HepG2 (cell line): Measurements from ENCODE around the gene RGS14. TPM values are rescaled to one million over a fixed set of nuclear protein-coding genes. Genes with fewer than 3 reads are reported as not detected.

Experiments used
- ATAC-seq: fragments of 200-7000 bp; cut with Tn5 transposase; 3 replicates; pipeline ENCODE4 v1.9.1; 2020; ENCODE audit warnings: mild to moderate bottlenecking, moderate library complexity
- BruUV-seq: library from RNA; stranded (reverse); fragments of 400-500 nt; replicated peaks from 2 replicates; lab custom pipeline; 2021; lab: Mats Ljungman, UMichigan
- CTCF ChIA-PET: fragments of 300-600 bp; formaldehyde crosslinking; extraction: SDS; loops from one replicate; lab custom pipeline; 2021; ENCODE audit warnings: low total read pairs, inconsistent platforms, low intra/inter-chr PET ratio; lab: Yijun Ruan, JAX
- POLR2A ChIA-PET: fragments of 350-600 bp; sonication (Branson Sonifier 250); formaldehyde crosslinking; loops from one replicate; lab custom pipeline; 2020; ENCODE audit warnings: antibody characterized with exemption, inconsistent platforms; lab: Yijun Ruan, JAX
- DNase-seq: peaks from one replicate; pipeline ENCODE4 v3.0.0-alpha.2; 2015; ENCODE audit warnings: low spot score
- FAIRE-seq: peaks from 3 replicates; lab custom pipeline; 2011; peaks lifted over from hg19 to GRCh38; lab: Jason Lieb, UNC
- H2AFZ ChIP-seq: one replicate; pipeline ENCODE4 v1.6.1; 2011; ENCODE audit warnings: low read length, inconsistent platforms
- H3K27ac ChIP-seq: fragments of 300-600 bp; 3 replicates; pipeline ENCODE4 v1.8.0; 2011; ENCODE audit warnings: mixed run types, mild to moderate bottlenecking, mixed read lengths, low read length, inconsistent platforms; ENCODE audit not compliant: insufficient read depth; ENCODE audit errors: extremely low read length
- H3K27me3 ChIP-seq, 2 experiments: fragments of 200-600 bp in 1 of 2; 2 replicates in 1 of 2; 3 replicates in 1 of 2; pipeline versions ENCODE4 v1.6.0 to v1.8.0; 2011; ENCODE audit warnings: low read length in 2 of 2, mild to moderate bottlenecking in 2 of 2, moderate library complexity in 2 of 2, inconsistent platforms in 1 of 2; ENCODE audit not compliant: insufficient read depth in 2 of 2, control insufficient read depth in 1 of 2
- H3K36me3 ChIP-seq, 2 experiments: fragments of 200-600 bp in 1 of 2; replicated peaks in 1 of 2; 2 replicates in 1 of 2; 3 replicates in 1 of 2; pipeline versions ENCODE4 v1.5.1 to v1.8.0; 2011; ENCODE audit warnings: low read length in 2 of 2, inconsistent platforms in 1 of 2; ENCODE audit not compliant: insufficient read depth in 2 of 2, control insufficient read depth in 1 of 2
- H3K4me1 ChIP-seq: 2 replicates; pipeline ENCODE4 v1.5.1; 2012; ENCODE audit warnings: low read length, inconsistent platforms; ENCODE audit not compliant: insufficient read depth
- H3K4me2 ChIP-seq: 2 replicates; pipeline ENCODE4 v1.6.0; 2011; ENCODE audit warnings: low read depth, low read length, inconsistent platforms
- H3K4me3 ChIP-seq, 3 experiments: fragments of 200-600 bp in 1 of 3; sonication (generic), shearing (Covaris generic) in 1 of 3; replicated peaks in 1 of 3; 2 replicates each; pipeline ENCODE4 v1.5.1; 2011 to 2016; ENCODE audit warnings: low read length in 3 of 3, inconsistent platforms in 2 of 3, low read depth in 2 of 3, mild to moderate bottlenecking in 2 of 3, control low read depth in 1 of 3, mixed read lengths in 1 of 3; ENCODE audit not compliant: insufficient read depth in 1 of 3
- H3K79me2 ChIP-seq: one replicate; pipeline ENCODE4 v1.6.1; 2011; ENCODE audit warnings: low read length, inconsistent platforms; ENCODE audit not compliant: insufficient read depth
- H3K9ac ChIP-seq: 2 replicates; pipeline ENCODE4 v1.6.0; 2011; ENCODE audit warnings: mild to moderate bottlenecking, low read depth, low read length, inconsistent platforms; ENCODE audit not compliant: insufficient read depth
- H3K9me3 ChIP-seq: 2 replicates; pipeline ENCODE4 v1.5.1; 2012; ENCODE audit warnings: mild to moderate bottlenecking, low read length
- H4K20me1 ChIP-seq: 2 replicates; pipeline ENCODE4 v1.6.0; 2011; ENCODE audit warnings: inconsistent platforms, mild to moderate bottlenecking, low read length, moderate library complexity; ENCODE audit not compliant: insufficient read depth
- GFI1 ChIP-seq: sonication (generic); formaldehyde crosslinking; IDR thresholded peaks from 2 replicates; pipeline ENCODE4 v1.5.0; 2020; ENCODE audit warnings: missing genetic modification reagents, mild to moderate bottlenecking, borderline replicate concordance
- MTA3 ChIP-seq: sonication (generic); formaldehyde crosslinking; IDR thresholded peaks from 2 replicates; pipeline ENCODE4 v1.4.0; 2020; ENCODE audit warnings: missing genetic modification reagents
- MXI1 ChIP-seq: IDR thresholded peaks from 3 replicates; pipeline ENCODE4 v1.6.1; 2012; ENCODE audit warnings: low read depth, low read length, inconsistent platforms, borderline replicate concordance
- NR3C1 ChIP-seq: sonication (generic); formaldehyde crosslinking; IDR thresholded peaks from 2 replicates; pipeline ENCODE4 v1.4.0; 2020; ENCODE audit warnings: missing genetic modification reagents
- PHB2 ChIP-seq: fragments of 450-650 bp; IDR thresholded peaks from 2 replicates; pipeline ENCODE4 v1.6.1; 2018; ENCODE audit not compliant: partially characterized antibody
- SALL2 ChIP-seq: sonication (generic); formaldehyde crosslinking; IDR thresholded peaks from 2 replicates; pipeline ENCODE4 v1.8.1; 2023; ENCODE audit warnings: mild to moderate bottlenecking, missing genetic modification reagents, inconsistent platforms
- SRSF9 ChIP-seq: fragments of 200-400 bp; formaldehyde crosslinking; IDR thresholded peaks from 2 replicates; pipeline ENCODE4 v1.6.1; 2018; ENCODE audit warnings: borderline replicate concordance, mild to moderate bottlenecking, low read depth, low read length; ENCODE audit not compliant: insufficient read depth, poor library complexity, severe bottlenecking
- U2AF2 ChIP-seq: fragments of 200-400 bp; formaldehyde crosslinking; IDR thresholded peaks from 2 replicates; pipeline ENCODE4 v1.6.1; 2017; ENCODE audit warnings: low read depth, mild to moderate bottlenecking, low read length
- ZBTB14 ChIP-seq: sonication (generic); formaldehyde crosslinking; IDR thresholded peaks from 2 replicates; pipeline ENCODE4 v1.4.0; 2020; ENCODE audit warnings: missing genetic modification reagents
- ZMAT3 ChIP-seq: sonication (generic); formaldehyde crosslinking; conservative IDR thresholded peaks from 2 replicates; pipeline ENCODE4 v1.7.0; 2021; ENCODE audit warnings: missing genetic modification reagents
- ZNF367 ChIP-seq: sonication (generic); formaldehyde crosslinking; IDR thresholded peaks from 2 replicates; pipeline ENCODE4 v1.4.0; 2020; ENCODE audit warnings: missing genetic modification reagents, borderline replicate concordance
- ZNF383 ChIP-seq: sonication (generic); formaldehyde crosslinking; IDR thresholded peaks from 2 replicates; pipeline ENCODE4 v1.4.0; 2020; ENCODE audit warnings: missing genetic modification reagents, mild to moderate bottlenecking, borderline replicate concordance
- ZNF703 ChIP-seq: sonication (generic); formaldehyde crosslinking; IDR thresholded peaks from 2 replicates; pipeline ENCODE4 v1.5.1; 2020; ENCODE audit warnings: missing genetic modification reagents, mild to moderate bottlenecking, moderate library complexity, borderline replicate concordance
- ZNF75D ChIP-seq: sonication (generic); formaldehyde crosslinking; IDR thresholded peaks from 2 replicates; pipeline ENCODE4 v1.8.1; 2023; ENCODE audit warnings: missing genetic modification reagents, mild to moderate bottlenecking, borderline replicate concordance
- ZNF790 ChIP-seq: sonication (generic); formaldehyde crosslinking; IDR thresholded peaks from 2 replicates; pipeline ENCODE4 v1.8.0; 2022; ENCODE audit warnings: missing genetic modification reagents, mild to moderate bottlenecking, borderline replicate concordance
- WGBS: methylation state at CpG from one replicate; pipeline ENCODE4 v1.1.6; 2017; ENCODE audit warnings: low lambda C conversion rate; 5-methylcytosine and 5-hydroxymethylcytosine counted together
- in situ Hi-C: cut with HindIII; loops from 2 replicates; pipeline ENCODE4 v1.10.0; 2017; ENCODE audit warnings: low pct_unique_long_range_greater_than_20kb; ENCODE audit not compliant: extremely low pct_ligation_motif_present
- intact Hi-C: fragments of 100-400 bp; cut with micrococcal nuclease; formaldehyde crosslinking; loops from one replicate; pipeline ENCODE4 v1.10.0; 2022; ENCODE audit not compliant: unreplicated experiment
- polyA plus RNA-seq, 8 experiments: library from polyadenylated mRNA; depleted of rRNA in 3 of 8; stranded (reverse) in 7 of 8; unstranded in 1 of 8; fragments of >200 nt; fragmentation: Illumina TruSeq in 4 of 8; extraction: Trizol in 4 of 8; gene quantifications; 2 replicates each; pipeline versions ENCODE4 v1.2.1 to v1.2.3, GENCODE V29; 2011 to 2016; ENCODE audit warnings: low read depth in 4 of 8, missing spikeins in 1 of 8, mixed read lengths in 1 of 8; ENCODE audit not compliant: insufficient read depth in 1 of 8
- total RNA-seq, 5 experiments: library from RNA; depleted of rRNA; stranded (reverse); fragments of >200 nt; fragmentation: Illumina TruSeq; extraction: Trizol; gene quantifications; 2 replicates each; pipeline ENCODE4 v1.2.3, GENCODE V29; 2016; ENCODE audit warnings: low read depth in 1 of 5
- TF ChIP-seq, protein P1 (sequence below): sonication (generic); formaldehyde crosslinking; IDR thresholded peaks from 2 replicates; pipeline ENCODE4 v1.4.0; 2020; ENCODE audit warnings: missing genetic modification reagents
- TF ChIP-seq, protein P2 (sequence below): sonication (generic); formaldehyde crosslinking; IDR thresholded peaks from 2 replicates; pipeline ENCODE4 v1.5.1; 2020; ENCODE audit warnings: missing genetic modification reagents, mild to moderate bottlenecking, borderline replicate concordance

RGS14 gene
- total and polyA plus RNA-seq, 2 of the 13 experiments (the other 11 are each of a cell fraction or from before 2014, with no cell fraction given), result 11.1 to 17.2 TPM

- TF ChIP-seq ZNF75D (no peak), PHB2 (no peak), ZNF367 (CRISPR knock-in tag) (no peak), SRSF9 (no peak), ZNF383 (CRISPR knock-in tag) (no peak), ZNF703 (CRISPR knock-in tag) (no peak), MTA3 (CRISPR knock-in tag) (no peak), ZNF790 (no peak), MXI1 (no peak), GFI1 (CRISPR knock-in tag) (no peak)
- TF ChIP-seq, protein P1, sequence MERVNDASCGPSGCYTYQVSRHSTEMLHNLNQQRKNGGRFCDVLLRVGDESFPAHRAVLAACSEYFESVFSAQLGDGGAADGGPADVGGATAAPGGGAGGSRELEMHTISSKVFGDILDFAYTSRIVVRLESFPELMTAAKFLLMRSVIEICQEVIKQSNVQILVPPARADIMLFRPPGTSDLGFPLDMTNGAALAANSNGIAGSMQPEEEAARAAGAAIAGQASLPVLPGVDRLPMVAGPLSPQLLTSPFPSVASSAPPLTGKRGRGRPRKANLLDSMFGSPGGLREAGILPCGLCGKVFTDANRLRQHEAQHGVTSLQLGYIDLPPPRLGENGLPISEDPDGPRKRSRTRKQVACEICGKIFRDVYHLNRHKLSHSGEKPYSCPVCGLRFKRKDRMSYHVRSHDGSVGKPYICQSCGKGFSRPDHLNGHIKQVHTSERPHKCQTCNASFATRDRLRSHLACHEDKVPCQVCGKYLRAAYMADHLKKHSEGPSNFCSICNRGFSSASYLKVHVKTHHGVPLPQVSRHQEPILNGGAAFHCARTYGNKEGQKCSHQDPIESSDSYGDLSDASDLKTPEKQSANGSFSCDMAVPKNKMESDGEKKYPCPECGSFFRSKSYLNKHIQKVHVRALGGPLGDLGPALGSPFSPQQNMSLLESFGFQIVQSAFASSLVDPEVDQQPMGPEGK (CRISPR knock-in tag), result no peak
- TF ChIP-seq, all 625 proteins: peak for 0
Measured at GRCh38 chr5:177393990-177394389, 36.3 kb downstream of the RGS14 start (continued).

DNA sequence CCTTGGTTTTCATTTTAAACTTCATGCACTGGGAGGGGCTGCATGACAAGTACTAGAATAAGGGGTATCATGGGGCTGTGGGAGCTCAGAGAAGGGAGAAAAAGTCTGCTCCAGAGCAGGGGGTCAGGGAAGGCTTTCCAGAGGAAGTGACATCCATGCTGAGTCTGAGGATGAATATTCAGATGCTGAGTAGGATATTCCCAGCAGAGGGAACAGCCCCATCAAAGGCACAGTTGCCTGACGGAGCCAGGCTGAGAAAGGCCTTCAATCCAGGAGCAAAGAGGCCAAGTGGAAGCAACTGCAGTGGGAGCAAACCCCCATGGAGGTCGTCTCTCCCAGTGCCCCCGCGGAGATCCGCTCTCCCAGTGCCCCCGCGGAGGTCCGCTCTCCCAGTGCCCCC, 38.4 kb downstream of the RGS14 start:
- intact Hi-C loops (no loop called here), in situ Hi-C loops (no loop called here)
- DNase-seq, result no peak
- no peak overlapping the region for H3K4me3 ChIP-seq
- no peak overlapping the region for H2AFZ ChIP-seq
- H3K27me3 ChIP-seq, result peaks cover 5 to 45% of the 10 kb centered on the region in 2 experiments; a peak in 3 of 5 replicates
- no peaks in the 10 kb centered on the region for H3K9me3 ChIP-seq
- POLR2A ChIA-PET, result no interaction called here
- H3K9ac ChIP-seq, result no peak overlapping the region
- H3K27ac ChIP-seq, result no peak overlapping the region
- BruUV-seq, result no TSS peak
- no peaks in the 10 kb centered on the region for H3K36me3 ChIP-seq
- ATAC-seq, result no peak
- no peak for TF ChIP-seq NR3C1 (CRISPR knock-in tag)
- no peak for TF ChIP-seq SALL2 (CRISPR knock-in tag)
- TF ChIP-seq U2AF2, result no peak
- TF ChIP-seq, protein P2, sequence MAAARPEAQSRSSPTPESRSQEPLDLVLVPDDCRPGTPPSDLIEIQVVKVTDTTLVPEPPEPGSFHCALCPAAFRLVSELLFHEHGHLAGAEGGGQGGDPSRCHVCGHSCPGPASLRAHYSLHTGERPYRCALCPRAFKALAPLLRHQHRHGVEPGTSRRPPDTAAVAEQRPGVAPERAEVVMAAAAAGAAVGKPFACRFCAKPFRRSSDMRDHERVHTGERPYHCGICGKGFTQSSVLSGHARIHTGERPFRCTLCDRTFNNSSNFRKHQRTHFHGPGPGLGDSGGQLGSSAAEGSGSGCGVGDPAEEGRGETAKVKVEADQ (CRISPR knock-in tag), result no peak
- no peak for TF ChIP-seq ZBTB14
- no peak for TF ChIP-seq ZMAT3 (CRISPR knock-in tag)
- TF ChIP-seq, all 625 proteins: peak for 0
- WGBS, result 100% methylated on average over 1 of the region's 8 CpGs
- H3K4me1 ChIP-seq, result peaks cover 8% of the 10 kb centered on the region
- H3K79me2 ChIP-seq, result no peaks in the 10 kb centered on the region
- no peak overlapping the region for H3K4me2 ChIP-seq
- CTCF ChIA-PET, result no interaction called here
- H4K20me1 ChIP-seq, result no peaks in the 10 kb centered on the region
- no peak for FAIRE-seq
